HCT116 (cell line): ENCODE results near the gene SLC5A4. TPM values are rescaled to one million over a fixed set of nuclear protein-coding genes. Genes with fewer than 3 reads are reported as not detected.

Source experiments
- ATAC-seq: fragments of 200-7000 bp; cut with Tn5 transposase; 2 replicates; pipeline ENCODE4 v1.9.1; 2020; ENCODE audit warnings: mild to moderate bottlenecking, moderate library complexity
- BruUV-seq: library from RNA; stranded (reverse); fragments of 400-500 nt; replicated peaks from 2 replicates; lab custom pipeline; 2021; lab: Mats Ljungman, UMichigan
- CTCF ChIA-PET: fragments of 300-600 bp; sonication (Branson Sonifier 250); formaldehyde crosslinking; loops from one replicate; lab custom pipeline; 2021; ENCODE audit warnings: antibody characterized with exemption; lab: Charles Lee
- POLR2A ChIA-PET: fragments of 300-600, 350-600 bp; sonication (Branson Sonifier 250); formaldehyde crosslinking; loops from one replicate; lab custom pipeline; 2021; ENCODE audit warnings: antibody characterized with exemption; lab: Charles Lee
- RAD21 ChIA-PET, 2 experiments: fragments of 300-600 bp; sonication (Branson Sonifier 250); formaldehyde crosslinking; loops; one replicate each; lab custom pipeline; 2023; ENCODE audit warnings: low total read pairs in 2 of 2; ENCODE audit not compliant: uncharacterized antibody in 2 of 2, unreplicated experiment in 2 of 2, low non-redundant PET in 1 of 2; lab: Charles Lee
- DNase-seq: peaks from one replicate; pipeline ENCODE4 v3.0.0-alpha.2; 2010; ENCODE audit warnings: low read depth, low spot score
- H2AFZ ChIP-seq: fragments of 200-600 bp; shearing (Covaris generic), sonication (generic); 2 replicates; pipeline ENCODE4 v1.6.1; 2017; ENCODE audit warnings: low read depth, mixed run types, mixed read lengths, antibody characterized with exemption, low read length; ENCODE audit not compliant: poor library complexity, severe bottlenecking
- H3K27ac ChIP-seq: 2 replicates; pipeline ENCODE4 v1.5.1; 2012; ENCODE audit warnings: low read depth, low read length
- H3K27me3 ChIP-seq: fragments of 200-600 bp; sonication (generic); 2 replicates; pipeline ENCODE4 v1.6.1; 2016; ENCODE audit warnings: mixed run types, low read length, mixed read lengths; ENCODE audit not compliant: insufficient read depth
- H3K36me3 ChIP-seq, 2 experiments: fragments of 200-500 bp in 1 of 2; fragments of 200-600 bp in 1 of 2; sonication (Bioruptor generic) in 1 of 2; sonication (generic) in 1 of 2; 2 replicates each; pipeline versions ENCODE4 v1.5.1 to v1.6.1; 2014 to 2016; ENCODE audit warnings: low read length in 2 of 2, inconsistent platforms in 1 of 2, mixed read lengths in 1 of 2, mixed run types in 1 of 2; ENCODE audit not compliant: insufficient read depth in 2 of 2, control insufficient read depth in 1 of 2
- H3K4me1 ChIP-seq, 2 experiments: fragments of 200-600 bp in 1 of 2; sonication (generic) in 1 of 2; 2 replicates each; pipeline versions ENCODE4 v1.5.1 to v1.6.1; 2012 to 2017; ENCODE audit warnings: low read length in 2 of 2, inconsistent platforms in 1 of 2, mild to moderate bottlenecking in 1 of 2, mixed read lengths in 1 of 2, mixed run types in 1 of 2, moderate library complexity in 1 of 2; ENCODE audit not compliant: insufficient read depth in 2 of 2, control insufficient read depth in 1 of 2
- H3K4me2 ChIP-seq: fragments of 200-600 bp; sonication (generic); 2 replicates; pipeline ENCODE4 v1.6.1; 2017; ENCODE audit warnings: mixed run types, low read length, mixed read lengths
- H3K4me3 ChIP-seq, 2 experiments: fragments of 200-600 bp in 1 of 2; sonication (generic) in 1 of 2; replicated peaks in 1 of 2; 2 replicates each; pipeline ENCODE4 v1.5.1; 2011 to 2016; ENCODE audit warnings: low read length in 2 of 2, control low read depth in 1 of 2, low read depth in 1 of 2, mild to moderate bottlenecking in 1 of 2, mixed read lengths in 1 of 2, mixed run types in 1 of 2
- H3K79me2 ChIP-seq: fragments of 200-600 bp; sonication (generic); 2 replicates; pipeline ENCODE4 v1.6.1; 2017; ENCODE audit warnings: mild to moderate bottlenecking, mixed run types, low read length, moderate library complexity, mixed read lengths; ENCODE audit not compliant: insufficient read depth
- H3K9ac ChIP-seq: fragments of 200-600 bp; sonication (generic); 2 replicates; pipeline ENCODE4 v1.6.1; 2016; ENCODE audit warnings: low read length, mixed read lengths
- H3K9me2 ChIP-seq: fragments of 200-600 bp; sonication (generic), shearing (Covaris generic); 2 replicates; pipeline ENCODE4 v1.6.1; 2017; ENCODE audit warnings: mixed run types, mild to moderate bottlenecking, moderate library complexity; ENCODE audit not compliant: insufficient read depth
- H3K9me3 ChIP-seq, 2 experiments: fragments of 200-500 bp in 1 of 2; fragments of 200-600 bp in 1 of 2; sonication (Bioruptor generic) in 1 of 2; sonication (generic) in 1 of 2; 2 replicates each; pipeline ENCODE4 v1.6.1; 2014 to 2017; ENCODE audit warnings: low read length in 2 of 2, mixed read lengths in 2 of 2, inconsistent platforms in 1 of 2, low read depth in 1 of 2, mild to moderate bottlenecking in 1 of 2, mixed run types in 1 of 2, moderate library complexity in 1 of 2; ENCODE audit not compliant: control insufficient read depth in 1 of 2, insufficient read depth in 1 of 2
- H4K20me1 ChIP-seq: fragments of 200-600 bp; sonication (generic), shearing (Covaris generic); 2 replicates; pipeline ENCODE4 v1.6.1; 2017; ENCODE audit warnings: mixed run types, mild to moderate bottlenecking, moderate library complexity; ENCODE audit not compliant: insufficient read depth
- CEBPB ChIP-seq: IDR thresholded peaks from 2 replicates; pipeline ENCODE4 v1.6.1; 2012; ENCODE audit warnings: low read depth
- CTCF ChIP-seq, 3 experiments: fragments of 200-600 bp in 1 of 3; sonication (generic) in 1 of 3; IDR thresholded peaks in 2 of 3; conservative IDR thresholded peaks in 1 of 3; 2 replicates each; pipeline ENCODE4 v1.5.1; 2012 to 2017; ENCODE audit warnings: low read depth in 2 of 3, low read length in 2 of 3, antibody characterized with exemption in 1 of 3, borderline replicate concordance in 1 of 3, control low read depth in 1 of 3, mild to moderate bottlenecking in 1 of 3, mixed read lengths in 1 of 3, mixed run types in 1 of 3, moderate library complexity in 1 of 3; ENCODE audit not compliant: insufficient read depth in 1 of 3
- ELF1 ChIP-seq: IDR thresholded peaks from 2 replicates; pipeline ENCODE4 v1.6.1; 2012; ENCODE audit warnings: low read depth, borderline replicate concordance
- EZH2 ChIP-seq: fragments of 200-600 bp; sonication (generic); IDR thresholded peaks from 2 replicates; pipeline ENCODE4 v1.6.1; 2017; ENCODE audit warnings: antibody characterized with exemption, mixed run types
- EZH2phosphoT487 ChIP-seq: fragments of 200-600 bp; IDR thresholded peaks from 2 replicates; pipeline ENCODE4 v1.6.1; 2018; ENCODE audit warnings: antibody characterized with exemption, borderline replicate concordance
- MAX ChIP-seq: IDR thresholded peaks from 2 replicates; pipeline ENCODE4 v1.6.1; 2012
- RAD21 ChIP-seq: IDR thresholded peaks from 2 replicates; pipeline ENCODE4 v1.6.1; 2012; ENCODE audit warnings: low read depth, mild to moderate bottlenecking
- SIN3A ChIP-seq: IDR thresholded peaks from 2 replicates; pipeline ENCODE4 v1.6.1; 2012; ENCODE audit warnings: low read depth
- TCF7L2 ChIP-seq: IDR thresholded peaks from 2 replicates; pipeline ENCODE4 v1.7.0; 2011; ENCODE audit warnings: borderline replicate concordance, inconsistent platforms; ENCODE audit not compliant: insufficient read depth, insufficient read length; ENCODE audit errors: extremely low read depth
- ZFX ChIP-seq: fragments of 450-650 bp; IDR thresholded peaks from 2 replicates; pipeline ENCODE4 v1.6.1; 2017
- ZNF274 ChIP-seq: fragments of 200-500 bp; sonication (Bioruptor generic); IDR thresholded peaks from 2 replicates; pipeline ENCODE4 v1.6.1; 2014; ENCODE audit warnings: mild to moderate bottlenecking, low read depth, low read length, inconsistent platforms
- intact Hi-C: fragments of 100-400 bp; cut with micrococcal nuclease; formaldehyde crosslinking; loops from 2 replicates; pipeline ENCODE4 v1.10.0; 2022
- total RNA-seq: library from RNA; stranded (reverse); gene quantifications from one replicate; pipeline ENCODE4 v1.2.1, GENCODE V29; 2021; ENCODE audit not compliant: unreplicated experiment

Gene SLC5A4
- total RNA-seq, 1 experiment from 2014 or later, result 0.22 TPM

GRCh38 chr22:32207971-32208480 lies 47.1 kb downstream of the SLC5A4 start:
- TF ChIP-seq MAX (no peak), EZH2 (no peak), EZH2phosphoT487 (no peak), ZNF274 (no peak), ELF1 (no peak)
- H3K4me3 ChIP-seq, result no peak overlapping the region
- peaks cover 0 to 4% of the 10 kb centered on the region in 2 experiments; a peak in 2 of 4 replicates for H3K36me3 ChIP-seq
- intact Hi-C loops, result loop anchor here (2.0 to 10.0 kb wide), 3 partner anchors 167 to 267 kb away; partner anchors contain the start of gene FBXO7
- CTCF ChIA-PET, result interaction anchor here (1.1 kb wide), 1 partner anchor 237 kb away, joined by 3 read pairs; no protein-coding TSS in a partner anchor
- H2AFZ ChIP-seq, result no peak overlapping the region
- DNase-seq (no peak), ATAC-seq (no peak)
- RAD21 ChIA-PET, result no interaction called here
- H3K9me3 ChIP-seq, result no peaks in the 10 kb centered on the region
- POLR2A ChIA-PET, result no interaction called here
- H3K27me3 ChIP-seq, result no peaks in the 10 kb centered on the region
- no peaks in the 10 kb centered on the region for H3K9me2 ChIP-seq
- no peaks in the 10 kb centered on the region for H3K79me2 ChIP-seq
- no peak overlapping the region for H3K27ac ChIP-seq
- H3K4me2 ChIP-seq, result no peak overlapping the region
- no peaks in the 10 kb centered on the region for H4K20me1 ChIP-seq
- peaks cover 19 to 33% of the 10 kb centered on the region in 2 experiments for H3K4me1 ChIP-seq
- H3K9ac ChIP-seq, result no peak overlapping the region
- no TSS peak for BruUV-seq

- Histone ChIP-seq H3K79me2 (no peaks in the 10 kb centered on the region), H3K4me3 (no peak overlapping the region), H2AFZ (no peak overlapping the region), H3K36me3 (peaks cover 0 to 4% of the 10 kb centered on the region in 2 experiments; a peak in 2 of 4 replicates), H3K9ac (no peak overlapping the region), H3K4me2 (peak overlapping the region; percentile 99), H3K27ac (peak overlapping the region; percentile 48; the same call in 1 of the 2 replicates), H3K4me1 (peaks cover 25 to 41% of the 10 kb centered on the region in 2 experiments), H3K27me3 (no peaks in the 10 kb centered on the region), H3K9me3 (no peaks in the 10 kb centered on the region), H4K20me1 (no peaks in the 10 kb centered on the region), H3K9me2 (no peaks in the 10 kb centered on the region)
- ChIA-PET CTCF (interaction anchor here (0.6 to 1.1 kb wide), 4 partner anchors 11 to 237 kb away, joined by 3 to 4 read pairs (median 3); no protein-coding TSS in a partner anchor), RAD21 (no interaction called here), POLR2A (no interaction called here)
- no TSS peak for BruUV-seq
- TF ChIP-seq CEBPB (no peak), CTCF (IDR thresholded peaks at IDR 0.05 in 2 of 3, conservative IDR thresholded peaks at IDR 0.05 in 1 of 3; ENCODE audit: borderline replicate concordance in 1 of 3, insufficient read depth in 1 of 3, low read depth in 2 of 3, low read length in 2 of 3) (peak; percentile 70 to 86 (median 78)), SIN3A (no peak), RAD21 (peak; percentile 53), TCF7L2 (no peak), ZFX (no peak), EZH2 (no peak)
- DNase-seq, result peak; percentile 56
- peak; percentile 74 for ATAC-seq
- intact Hi-C loops, result loop anchor here (2.0 to 10.0 kb wide), 3 partner anchors 168 to 268 kb away; partner anchors contain the start of gene FBXO7
These were observed 48.1 kb downstream of the SLC5A4 start for GRCh38 chr22:32206774-32207758.
